GM19324 (cell line): ENCODE measurements around the gene SHB.
"Not testable (repeated sequence)": the region's sequence is repeated elsewhere in the genome, so short reads cannot be mapped to it uniquely, and the experiment has no call there.

ENCODE experiments used
- ATAC-seq: cut with Tn5 transposase; IDR thresholded peaks from one replicate; pipeline ENCODE4 v1.9.1; 2021; ENCODE audit warnings: mild to moderate bottlenecking, moderate library complexity; ENCODE audit not compliant: unreplicated experiment, low FRiP score

SHB gene

DNA sequence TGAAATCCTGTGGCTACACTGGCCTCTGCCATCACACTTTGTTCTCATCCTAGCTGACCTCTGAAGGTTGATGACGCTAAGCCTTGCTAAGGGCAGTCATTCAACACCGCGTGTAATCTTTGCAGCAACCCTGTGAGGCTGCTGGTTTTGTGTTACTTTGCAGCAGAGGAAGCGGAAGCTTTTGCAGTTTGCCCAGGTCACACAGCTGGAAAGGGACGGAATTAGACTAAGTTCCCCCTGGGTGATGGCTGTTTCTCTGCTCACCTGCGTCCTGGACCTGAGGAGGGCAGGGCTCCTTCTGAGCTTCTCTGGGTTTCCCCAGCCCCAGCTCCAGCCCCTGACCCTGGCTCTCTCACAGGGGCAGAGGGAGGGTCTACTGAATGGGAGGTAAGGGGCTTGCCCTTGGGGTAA lies 157.8 kb downstream of the SHB start:
- ATAC-seq, result no peak

- no peak for ATAC-seq
These were observed 158.8 kb downstream of the SHB start for GRCh38 chr9:37910271-37910670.

DNA sequence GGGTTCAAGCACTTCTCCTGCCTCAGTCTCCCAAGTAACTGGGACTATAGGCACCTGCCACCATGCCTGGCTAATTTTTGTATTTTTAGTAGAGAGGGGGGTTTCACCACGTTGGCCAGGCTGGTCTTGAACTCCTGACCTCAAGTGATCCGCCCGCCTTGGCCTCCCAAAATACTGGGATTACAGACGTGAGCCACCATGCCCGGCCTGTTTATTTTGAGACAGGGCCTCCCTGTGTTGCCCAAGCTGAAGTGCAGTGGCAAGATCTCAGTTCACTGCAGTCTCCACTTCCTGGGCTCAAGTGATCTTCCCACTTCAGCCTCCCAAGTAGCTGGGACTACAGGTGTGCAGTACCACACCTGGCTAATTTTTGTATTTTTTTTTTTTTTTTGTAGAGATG lies 159.2 kb downstream of the SHB start:
- not testable (repeated sequence) for ATAC-seq

GRCh38 chr9:37909326-37909725 lies 159.7 kb downstream of the SHB start:
- ATAC-seq, result no peak

DNA sequence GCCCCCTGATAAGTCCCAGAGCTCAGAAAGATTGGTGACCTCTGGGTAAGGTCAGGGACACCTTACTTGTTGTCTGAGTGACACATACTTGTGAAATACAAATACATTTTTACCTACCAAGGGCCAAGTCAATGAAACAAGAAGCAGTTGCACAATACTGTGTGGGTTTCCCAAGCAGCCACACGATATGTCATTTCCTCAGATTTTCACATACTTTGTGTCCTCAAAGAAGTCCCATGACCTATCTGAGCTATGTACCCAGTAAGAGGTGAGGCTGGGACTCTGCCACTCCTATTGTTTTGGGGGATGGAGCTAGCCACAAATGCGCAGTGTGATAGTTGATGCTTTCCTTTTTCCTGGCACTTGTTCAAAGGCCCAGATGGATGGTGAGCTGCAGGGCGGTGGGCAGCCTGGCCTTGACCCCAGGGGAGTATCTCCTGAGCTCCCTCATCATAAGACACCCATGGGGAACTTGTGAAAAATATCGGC lies 160.3 kb downstream of the SHB start:
- no peak for ATAC-seq

DNA sequence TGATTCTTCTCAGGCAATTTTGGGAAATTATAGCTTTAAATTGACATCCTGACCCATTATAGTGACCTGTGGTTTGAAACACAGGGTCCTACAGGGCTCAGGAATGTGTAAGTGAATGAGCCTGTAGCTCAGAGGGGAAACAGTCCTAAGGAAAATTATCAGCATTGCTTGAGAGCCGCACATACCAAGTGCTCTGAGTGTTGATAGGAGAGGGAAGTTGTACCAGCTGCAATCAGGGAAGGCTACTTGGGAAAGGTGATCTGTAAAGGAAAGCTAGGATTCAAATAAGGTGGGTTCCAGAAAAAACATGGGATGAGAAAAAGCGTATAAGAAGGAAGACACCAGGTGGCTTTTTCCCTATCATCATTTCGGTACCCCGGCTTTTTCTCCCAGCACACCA lies 160.7 kb downstream of the SHB start:
- ATAC-seq, result no peak

GRCh38 chr9:37906312-37907239 lies 162.5 kb downstream of the SHB start:
- no peak for ATAC-seq

DNA sequence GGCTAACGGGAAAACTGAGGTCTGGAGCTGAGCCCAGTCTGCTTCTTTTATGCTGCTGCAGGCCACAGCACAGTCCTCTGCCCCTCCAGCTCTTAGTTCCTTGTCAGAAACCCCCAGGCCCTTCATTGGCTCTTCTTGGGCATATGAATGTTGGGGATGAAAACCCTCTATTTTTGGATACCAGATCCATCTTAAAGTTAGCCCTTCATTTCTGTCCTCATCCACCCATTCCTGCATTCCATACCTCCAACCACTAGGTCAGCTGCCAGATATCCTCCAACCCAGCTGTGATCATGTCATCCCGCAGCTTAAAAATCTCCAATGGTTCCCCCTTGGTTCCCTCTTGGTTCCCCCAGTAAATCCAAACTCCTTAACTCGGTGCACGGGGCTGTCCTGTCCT lies 163.3 kb downstream of the SHB start:
- no peak for ATAC-seq

DNA sequence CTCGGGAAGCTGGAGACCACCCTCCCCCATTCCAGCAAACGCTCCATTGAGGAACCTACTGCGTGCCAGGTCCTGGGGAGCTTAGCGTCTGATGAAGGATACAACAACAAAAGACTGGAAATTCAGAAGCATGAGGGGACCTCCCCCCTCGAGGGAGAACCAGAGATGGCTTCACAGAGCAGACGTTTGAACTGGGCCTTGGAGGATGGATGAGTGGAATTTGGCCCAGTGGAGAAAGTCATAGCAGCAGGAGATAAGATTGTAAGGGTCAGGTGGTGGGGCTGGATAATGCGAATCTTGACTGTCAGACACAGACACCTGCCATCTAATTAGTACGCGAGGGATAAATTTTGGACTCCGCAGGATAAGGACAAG lies 163.9 kb downstream of the SHB start:
- no peak for ATAC-seq

DNA sequence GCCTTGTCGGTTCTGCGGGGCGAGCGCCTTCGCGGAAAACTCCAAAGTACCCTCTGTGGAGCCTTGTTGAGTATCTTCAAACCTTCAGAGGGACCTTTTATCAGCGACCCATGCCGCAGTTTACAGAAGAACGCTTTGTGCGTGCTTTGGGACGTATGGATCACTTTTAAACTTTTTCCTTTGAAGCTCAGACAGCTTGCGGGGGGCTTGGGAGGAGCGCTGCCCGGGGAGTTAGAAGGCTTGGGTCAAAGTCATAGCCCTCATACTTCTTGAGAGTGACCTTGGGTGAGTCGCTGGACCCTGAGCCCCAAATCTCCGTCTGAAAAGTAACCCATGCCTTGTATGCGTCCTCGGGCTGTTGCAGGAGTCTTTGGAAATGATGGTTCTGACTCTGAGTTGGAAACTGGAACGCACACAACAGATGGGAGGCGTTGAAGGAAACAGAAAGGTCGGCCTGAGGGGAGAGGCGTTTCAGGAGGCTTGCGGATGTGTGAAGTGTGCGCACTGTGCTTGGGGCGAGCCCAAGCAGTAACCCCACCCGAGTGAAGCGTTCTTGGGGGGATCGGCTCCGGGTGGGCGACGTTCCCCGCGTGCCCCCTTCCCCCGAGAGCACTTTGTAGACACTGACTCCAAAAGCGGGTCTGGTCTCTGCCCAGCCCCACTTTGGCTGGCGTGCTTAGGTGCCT lies 164.4 kb downstream of the SHB start:
- no peak for ATAC-seq

GRCh38 chr9:37903647-37904444 lies 165.2 kb downstream of the SHB start, which contains the start of gene SLC25A51:
Gene SLC25A51 (minus strand): TSS chr9:37904127. CDS start chr9:37888550, 15,577 bp downstream.
- ATAC-seq, result peak; percentile 93

DNA sequence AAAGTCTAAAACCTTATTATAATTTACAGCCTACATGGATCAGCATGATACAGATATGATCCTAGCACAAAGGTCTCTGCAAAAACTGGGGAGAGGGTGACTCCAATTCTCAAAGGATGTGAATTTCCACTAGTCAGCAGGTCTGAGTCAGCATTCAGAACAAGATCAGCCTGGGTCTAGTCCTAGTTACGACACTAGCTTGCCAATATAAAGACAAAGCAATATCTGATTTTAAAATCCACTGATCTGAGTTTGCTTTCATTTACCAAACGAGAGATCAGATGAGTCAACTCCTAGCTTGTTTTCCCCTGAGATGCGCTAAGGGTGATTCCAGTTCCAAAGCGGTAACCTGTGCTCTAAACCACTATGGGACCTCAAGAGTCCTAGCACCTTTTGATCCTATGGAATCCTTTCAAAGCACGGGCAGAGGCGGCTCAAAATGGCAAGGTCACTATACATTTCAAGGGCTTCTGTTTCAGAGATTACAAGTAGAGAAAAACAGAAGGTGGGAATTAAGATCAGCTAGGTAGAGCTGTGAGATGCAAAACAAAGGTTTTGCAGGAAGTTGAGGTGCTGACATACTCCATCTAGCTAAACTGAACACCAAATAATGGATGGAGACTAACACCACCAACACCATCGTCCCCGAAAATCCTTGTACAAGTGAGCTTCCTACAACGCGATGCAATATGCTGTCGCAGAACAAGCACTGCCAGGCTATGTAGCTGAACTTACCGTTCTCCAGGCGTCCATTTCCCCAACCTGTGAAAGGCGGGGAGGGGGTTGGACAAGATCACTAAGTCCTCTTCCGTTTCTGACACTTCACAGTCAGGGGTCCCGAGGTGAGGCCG lies 166.0 kb downstream of the SHB start:
- ATAC-seq, result peak; percentile 6

- no peak for ATAC-seq
These were observed 166.9 kb downstream of the SHB start for GRCh38 chr9:37902131-37902530.

DNA sequence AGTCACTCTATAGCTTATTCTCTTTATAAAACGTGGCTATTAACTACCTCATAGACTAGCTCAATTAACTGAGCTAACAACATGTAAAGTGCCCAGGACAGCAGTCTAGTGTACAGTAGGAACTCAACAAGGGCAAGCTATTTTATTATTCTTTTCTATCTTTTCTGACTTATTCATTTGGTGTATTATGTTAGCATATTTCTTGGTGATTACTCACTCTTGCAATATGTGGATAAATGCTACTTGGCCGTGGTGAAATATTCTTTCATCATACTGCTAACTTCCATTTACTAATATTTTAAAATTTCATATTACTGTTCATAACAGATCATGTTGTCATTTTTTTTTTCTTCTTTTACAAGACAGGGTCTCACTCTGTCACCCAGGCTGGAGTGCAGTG lies 170.0 kb downstream of the SHB start:
- no peak for ATAC-seq

- no peak for ATAC-seq
These were observed 171.4 kb downstream of the SHB start for GRCh38 chr9:37897665-37898064.

- ATAC-seq, result no peak
These were observed 177.0 kb downstream of the SHB start for GRCh38 chr9:37892063-37892462.

- not testable (repeated sequence) for ATAC-seq
These were observed 178.0 kb downstream of the SHB start for GRCh38 chr9:37891042-37891441.

DNA sequence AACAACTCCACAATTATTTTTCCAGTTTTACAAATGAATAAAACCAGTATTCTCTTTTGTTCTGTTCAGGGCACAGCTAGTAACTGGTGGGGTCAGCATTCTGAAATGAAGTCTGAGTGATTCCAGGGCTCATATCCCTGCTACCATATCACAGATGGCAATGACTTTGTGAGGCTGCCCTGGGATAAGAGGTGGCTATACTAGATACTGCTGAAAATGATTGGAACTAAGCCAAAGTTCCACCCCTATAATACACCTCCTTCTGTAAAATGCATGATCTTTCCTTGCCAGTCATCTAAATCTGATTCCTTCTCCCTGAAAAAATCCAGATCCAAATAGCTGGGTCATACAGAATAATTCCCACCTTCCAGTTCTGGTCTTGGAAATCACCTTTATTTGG lies 179.5 kb downstream of the SHB start:
- ATAC-seq, result no peak

DNA sequence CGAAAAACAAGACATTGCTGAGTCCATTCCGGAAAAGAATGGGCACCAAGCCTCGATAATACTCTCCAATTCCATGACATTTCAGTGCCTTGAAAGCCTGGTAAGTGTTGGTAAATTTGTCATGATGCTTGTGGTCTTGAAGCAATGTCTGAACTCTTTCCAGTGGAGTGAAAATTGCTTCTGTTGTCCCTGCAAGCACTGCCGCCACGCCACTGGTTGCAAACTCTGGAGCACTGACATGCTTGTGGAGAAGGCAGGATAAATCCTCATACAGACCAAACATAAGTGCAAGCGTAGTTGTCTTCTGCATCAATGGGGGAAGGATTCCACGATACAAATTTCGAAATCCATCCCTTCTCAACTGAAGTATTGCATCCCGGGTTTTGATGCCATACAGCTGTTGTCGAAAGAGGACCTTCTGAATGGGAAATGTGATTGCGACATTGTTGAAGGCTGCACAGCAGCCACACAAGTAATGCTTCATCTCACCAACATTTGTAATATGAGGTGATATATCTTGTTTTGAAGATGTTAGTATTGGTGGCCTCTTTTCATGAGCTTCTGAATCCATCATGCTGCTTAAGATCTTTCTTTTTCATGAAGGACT lies 180.9 kb downstream of the SHB start:
- ATAC-seq, result not testable (repeated sequence)
